Peyer's patch (tissue), 4 donors: ENCODE data around the gene TEX101. TPM values are rescaled to one million over a fixed set of nuclear protein-coding genes. Genes with fewer than 3 reads are reported as not detected.
"Not testable (repeated sequence)": the region's sequence is repeated elsewhere in the genome, so short reads cannot be mapped to it uniquely, and the experiment has no call there.

ENCODE experiments used
- DNase-seq, 3 donors: peaks; one replicate each; pipeline ENCODE4 v3.0.0-alpha.2; 2017 to 2019
- H3K27ac ChIP-seq, 4 donors: fragments of 200-600 bp; sonication (generic); one replicate each; pipeline ENCODE4 v1.5.1; 2016 to 2019
- H3K27me3 ChIP-seq, 2 donors: fragments of 200-600 bp; sonication (generic); one replicate each; pipeline ENCODE4 v1.5.1; 2019
- H3K36me3 ChIP-seq, 3 donors: fragments of 200-600 bp; sonication (generic); one replicate each; pipeline ENCODE4 v1.5.1; 2016 to 2019
- H3K4me1 ChIP-seq, 4 donors: fragments of 200-600 bp; sonication (generic); one replicate each; pipeline ENCODE4 v1.5.1; 2016 to 2019
- H3K4me3 ChIP-seq, 4 donors: fragments of 200-600 bp; sonication (generic); 1 replicate in 3 of 4; 2 replicates in 1 of 4; pipeline ENCODE4 v1.5.1; 2016 to 2019; ENCODE audit warnings: mild to moderate bottlenecking in 1 of 4
- H3K9me3 ChIP-seq, 4 donors: fragments of 200-600 bp; sonication (generic); one replicate each; pipeline ENCODE4 v1.5.1; 2016 to 2019; ENCODE audit warnings: mild to moderate bottlenecking in 1 of 4
- POLR2A ChIP-seq, 2 donors: fragments of 450-650 bp; IDR thresholded peaks; one replicate each; pipeline ENCODE4 v1.5.1; 2017; ENCODE audit warnings: antibody characterized with exemption in 2 of 2, mild to moderate bottlenecking in 2 of 2, moderate library complexity in 2 of 2
- total RNA-seq, 4 donors: library from RNA; depleted of rRNA; stranded (reverse); fragments of >200 nt; gene quantifications; one replicate each; pipeline ENCODE4 v1.1.0, GENCODE V29; 2016
- TF ChIP-seq, protein P1 (sequence below), 6 experiments: fragments of 450-650 bp in 4 of 6; fragments of 200-600 bp in 2 of 6; sonication (generic) in 1 of 6; IDR thresholded peaks; one replicate each; pipeline ENCODE4 v1.5.1; 2017 to 2019; ENCODE audit warnings: antibody characterized with exemption in 6 of 6, mild to moderate bottlenecking in 3 of 6, moderate library complexity in 1 of 6

The TEX101 gene
- total RNA-seq, 4 donors from 2014 or later = not detected

GRCh38 chr19:43380008-43380407 is 34.7 kb upstream of the TEX101 start:
- DNase-seq = no peak

DNA sequence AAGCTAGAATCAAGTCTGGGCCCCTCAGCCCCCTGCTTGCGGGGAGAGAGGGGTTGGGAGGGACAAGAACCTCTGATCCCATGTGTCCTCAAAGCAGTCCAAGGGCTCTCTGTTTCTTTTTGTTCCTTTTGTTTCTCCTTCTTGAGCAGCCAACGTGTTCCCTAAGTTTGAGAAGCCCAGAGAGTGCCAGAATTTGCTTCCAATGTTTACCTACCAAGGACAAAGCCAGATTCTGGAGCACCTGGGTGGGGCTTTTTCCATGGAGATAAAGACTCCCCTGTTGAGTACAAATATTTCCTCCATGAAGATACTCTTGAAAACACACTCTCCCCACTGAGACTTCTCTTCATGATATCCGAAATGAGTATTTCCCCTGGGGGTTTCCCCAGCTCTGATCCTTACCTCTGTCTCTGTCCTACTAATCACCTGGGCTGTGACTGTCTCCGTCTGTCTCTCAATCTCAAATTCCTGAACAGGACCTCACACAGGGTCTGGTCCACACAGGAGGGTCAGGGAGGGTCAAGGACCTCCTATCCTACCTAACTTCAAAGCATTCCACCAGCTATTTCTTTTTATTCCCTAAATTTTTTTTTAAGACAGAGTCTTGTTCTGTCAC is 33.8 kb upstream of the TEX101 start:
- no peak for TF ChIP-seq POLR2A (IDR thresholded peaks at IDR 0.05)
- TF ChIP-seq, protein P1, sequence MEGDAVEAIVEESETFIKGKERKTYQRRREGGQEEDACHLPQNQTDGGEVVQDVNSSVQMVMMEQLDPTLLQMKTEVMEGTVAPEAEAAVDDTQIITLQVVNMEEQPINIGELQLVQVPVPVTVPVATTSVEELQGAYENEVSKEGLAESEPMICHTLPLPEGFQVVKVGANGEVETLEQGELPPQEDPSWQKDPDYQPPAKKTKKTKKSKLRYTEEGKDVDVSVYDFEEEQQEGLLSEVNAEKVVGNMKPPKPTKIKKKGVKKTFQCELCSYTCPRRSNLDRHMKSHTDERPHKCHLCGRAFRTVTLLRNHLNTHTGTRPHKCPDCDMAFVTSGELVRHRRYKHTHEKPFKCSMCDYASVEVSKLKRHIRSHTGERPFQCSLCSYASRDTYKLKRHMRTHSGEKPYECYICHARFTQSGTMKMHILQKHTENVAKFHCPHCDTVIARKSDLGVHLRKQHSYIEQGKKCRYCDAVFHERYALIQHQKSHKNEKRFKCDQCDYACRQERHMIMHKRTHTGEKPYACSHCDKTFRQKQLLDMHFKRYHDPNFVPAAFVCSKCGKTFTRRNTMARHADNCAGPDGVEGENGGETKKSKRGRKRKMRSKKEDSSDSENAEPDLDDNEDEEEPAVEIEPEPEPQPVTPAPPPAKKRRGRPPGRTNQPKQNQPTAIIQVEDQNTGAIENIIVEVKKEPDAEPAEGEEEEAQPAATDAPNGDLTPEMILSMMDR (IDR thresholded peaks at IDR 0.05) = no peak
- no peaks in the 10 kb centered on the region for H3K4me1 ChIP-seq
- H3K9me3 ChIP-seq = no peaks in the 10 kb centered on the region
- no peak overlapping the region for H3K27ac ChIP-seq
- no peak for DNase-seq
- no peak overlapping the region for H3K4me3 ChIP-seq
- no peaks in the 10 kb centered on the region for H3K27me3 ChIP-seq
- H3K36me3 ChIP-seq = no peaks in the 10 kb centered on the region

More at GRCh38 chr19:43380008-43380407, 34.7 kb upstream of the TEX101 start:
- TF ChIP-seq POLR2A (IDR thresholded peaks at IDR 0.05) = no peak
- TF ChIP-seq, protein P1 (IDR thresholded peaks at IDR 0.05) = no peak
- Histone ChIP-seq H3K27ac (no peak overlapping the region), H3K4me3 (no peak overlapping the region), H3K9me3 (no peaks in the 10 kb centered on the region), H3K4me1 (no peaks in the 10 kb centered on the region), H3K36me3 (no peaks in the 10 kb centered on the region), H3K27me3 (no peaks in the 10 kb centered on the region)

GRCh38 chr19:43382586-43383216 is 32.0 kb upstream of the TEX101 start:
- H3K9me3 ChIP-seq, H3K27me3 ChIP-seq, H3K4me3 ChIP-seq, DNase-seq, H3K27ac ChIP-seq, H3K4me1 ChIP-seq, H3K36me3 ChIP-seq: not testable (repeated sequence)

DNA sequence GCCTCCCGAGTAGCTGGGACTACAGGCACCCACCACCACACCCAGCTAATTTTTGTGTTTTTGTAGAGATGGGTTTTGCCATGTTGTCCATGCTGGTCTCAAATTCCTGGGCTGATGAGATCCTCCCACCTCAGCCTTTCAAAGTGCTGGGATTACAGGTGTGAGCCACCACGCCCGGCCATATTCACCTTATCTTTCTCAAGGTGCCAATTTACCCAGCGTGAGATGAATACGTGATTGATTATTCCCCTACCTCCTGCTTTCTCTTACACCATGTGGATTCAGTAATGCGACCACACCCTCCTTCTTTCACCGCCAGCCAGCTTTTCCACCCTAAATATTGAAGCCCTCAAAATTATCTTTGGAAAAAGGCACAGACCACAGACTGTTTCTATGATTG is 31.4 kb upstream of the TEX101 start:
- H3K27ac ChIP-seq, H3K27me3 ChIP-seq, H3K4me3 ChIP-seq, H3K9me3 ChIP-seq, H3K36me3 ChIP-seq, DNase-seq, H3K4me1 ChIP-seq: not testable (repeated sequence)

DNA sequence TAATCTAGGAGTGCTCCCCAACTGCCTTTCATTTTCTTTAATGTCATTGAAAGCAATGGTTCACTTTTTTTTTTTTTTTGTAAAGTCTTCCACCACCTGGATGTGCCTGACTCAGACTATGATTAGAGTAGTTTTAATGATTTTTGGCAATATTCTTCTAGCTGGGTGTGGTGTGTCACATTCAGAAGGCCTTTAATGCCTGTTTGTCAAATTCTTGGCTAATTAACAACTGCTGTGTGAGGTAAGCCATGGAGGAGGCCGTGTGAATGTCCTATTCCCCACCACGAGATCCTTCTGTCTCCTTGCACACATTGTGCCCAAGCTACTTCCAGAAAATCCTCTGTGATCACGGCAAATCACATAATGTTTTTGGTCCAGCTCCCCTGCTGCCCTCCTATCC is 30.9 kb upstream of the TEX101 start:
- not testable (repeated sequence) for H3K27me3 ChIP-seq, H3K4me3 ChIP-seq, H3K9me3 ChIP-seq, H3K4me1 ChIP-seq, H3K27ac ChIP-seq, H3K36me3 ChIP-seq, DNase-seq

- not testable (repeated sequence) for H3K36me3 ChIP-seq, H3K27ac ChIP-seq, DNase-seq, H3K4me1 ChIP-seq, H3K27me3 ChIP-seq, H3K9me3 ChIP-seq, H3K4me3 ChIP-seq
Measured at GRCh38 chr19:43390903-43391551, 23.7 kb upstream of the TEX101 start.

GRCh38 chr19:43391552-43391935 is 23.1 kb upstream of the TEX101 start:
- not testable (repeated sequence) for H3K36me3 ChIP-seq, H3K9me3 ChIP-seq, DNase-seq, H3K4me1 ChIP-seq, H3K4me3 ChIP-seq, H3K27me3 ChIP-seq, H3K27ac ChIP-seq

DNA sequence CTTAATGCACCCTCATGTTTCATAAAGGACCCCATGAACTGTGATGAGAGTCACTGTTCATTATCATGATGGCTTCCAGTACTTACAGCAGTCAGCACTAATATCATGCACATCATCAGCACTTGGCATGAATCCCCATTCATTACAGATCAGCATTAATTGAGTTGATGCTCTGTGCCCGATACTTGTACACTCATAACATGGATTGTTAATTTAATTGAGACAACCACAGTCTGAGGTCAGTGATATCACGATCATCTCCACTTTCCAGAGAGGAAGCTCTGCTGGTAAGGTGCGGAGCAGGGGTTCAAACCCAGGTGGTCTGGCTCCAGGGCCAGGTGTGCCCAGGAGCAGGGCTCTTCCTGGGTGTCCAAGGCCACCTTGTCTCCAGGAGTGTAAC is 21.2 kb upstream of the TEX101 start:
- not testable (repeated sequence) for H3K27ac ChIP-seq, DNase-seq, H3K9me3 ChIP-seq, H3K36me3 ChIP-seq, H3K4me3 ChIP-seq, H3K4me1 ChIP-seq, H3K27me3 ChIP-seq

DNA sequence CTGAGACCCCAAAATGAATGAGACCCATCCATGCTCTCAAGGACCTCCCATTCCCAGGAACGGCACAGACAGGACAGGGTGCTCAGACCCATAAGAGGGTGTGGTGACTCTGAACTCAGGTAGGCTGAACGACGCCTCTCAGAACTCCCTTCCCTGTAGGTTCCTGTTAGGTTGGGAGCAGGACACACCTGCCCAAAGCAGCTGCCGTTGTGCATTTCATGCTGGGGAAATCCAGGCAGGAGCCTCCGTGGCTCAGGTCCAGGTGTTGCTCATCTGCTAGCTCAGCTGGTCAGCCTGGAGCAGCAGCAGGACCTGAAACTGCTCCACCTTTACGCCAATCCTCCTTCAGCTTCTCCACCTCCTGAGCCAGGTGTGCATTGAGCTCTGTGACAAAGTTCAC is 19.1 kb upstream of the TEX101 start:
- no peaks in the 10 kb centered on the region for H3K27me3 ChIP-seq
- no peak overlapping the region for H3K4me3 ChIP-seq
- no peak for DNase-seq
- TF ChIP-seq, protein P1 (IDR thresholded peaks at IDR 0.05) = no peak
- no peak for TF ChIP-seq POLR2A (IDR thresholded peaks at IDR 0.05)
- H3K4me1 ChIP-seq = no peaks in the 10 kb centered on the region
- no peak overlapping the region for H3K27ac ChIP-seq
- H3K9me3 ChIP-seq = no peaks in the 10 kb centered on the region
- H3K36me3 ChIP-seq = no peaks in the 10 kb centered on the region
